ENCODE measurements around the gene KIAA2012.

- no peak for TF ChIP-seq POLR2A (IDR thresholded peaks at IDR 0.05; ENCODE audit: extremely low read depth, insufficient read length)
- TF ChIP-seq CTCF (IDR thresholded peaks at IDR 0.05; ENCODE audit: low read depth, low read length) = no peak
- no peak for TF ChIP-seq MYC (IDR thresholded peaks at IDR 0.05; ENCODE audit: low read depth, low read length)
These were observed 67.6 kb downstream of the KIAA2012 start for GRCh38 chr2:202140522-202141252.

Data from NB4 (cell line).